ENCODE data around the gene MXD4. TPM values are rescaled to one million over a fixed set of nuclear protein-coding genes. Genes with fewer than 3 reads are reported as not detected.

Gene MXD4
- polyA plus RNA-seq, 1 of the 3 experiments (the other 2 are of a cell fraction): 38.6 TPM

- peaks cover 0 to 37% of the 10 kb centered on the region in 2 experiments; a peak in 1 of 4 replicates for H3K4me1 ChIP-seq (ENCODE audit: control insufficient read depth in 1 of 2, insufficient read depth in 2 of 2, low read depth in 1 of 2, low read length in 1 of 2)
- no peak for TF ChIP-seq IRF3 (IDR thresholded peaks at IDR 0.05; ENCODE audit: low read depth, low read length)
- no peak for TF ChIP-seq USF1 (IDR thresholded peaks at IDR 0.05; ENCODE audit: borderline replicate concordance, low read depth)
- TF ChIP-seq MEF2A (IDR thresholded peaks at IDR 0.05; ENCODE audit: borderline replicate concordance, low read depth): no peak
- TF ChIP-seq RAD21 (IDR thresholded peaks at IDR 0.05; ENCODE audit: low read length): no peak
- TF ChIP-seq USF2 (IDR thresholded peaks at IDR 0.05; ENCODE audit: borderline replicate concordance, low read depth, low read length): no peak
- TF ChIP-seq CHD2 (IDR thresholded peaks at IDR 0.05; ENCODE audit: low read length, partially characterized antibody): no peak
- TF ChIP-seq FOSL2 (IDR thresholded peaks at IDR 0.05; ENCODE audit: borderline replicate concordance, low read depth): no peak
- TF ChIP-seq EP300 (IDR thresholded peaks at IDR 0.05; ENCODE audit: borderline replicate concordance in 1 of 2, low read depth in 1 of 2, low read length in 1 of 2): no peak
- no peak for TF ChIP-seq NRF1 (IDR thresholded peaks at IDR 0.05; ENCODE audit: low read depth, low read length)
- TF ChIP-seq RFX5 (IDR thresholded peaks at IDR 0.05; ENCODE audit: low read length): no peak
- no peak for TF ChIP-seq RXRA (IDR thresholded peaks at IDR 0.05; ENCODE audit: borderline replicate concordance, low read depth)
- TF ChIP-seq ELF1 (IDR thresholded peaks at IDR 0.05): no peak
- TF ChIP-seq SMC3 (IDR thresholded peaks at IDR 0.05; ENCODE audit: low read depth, low read length): no peak
- CTCF ChIA-PET: interaction anchor here (0.7 to 1.4 kb wide), 4 partner anchors 30 to 264 kb away, joined by 3 to 5 read pairs (median 3); no protein-coding TSS in a partner anchor
- no peaks in the 10 kb centered on the region for H3K9me3 ChIP-seq
- H3K9me2 ChIP-seq: no peaks in the 10 kb centered on the region
- POLR2A ChIA-PET: no interaction called here
- H3K27me3 ChIP-seq (ENCODE audit: insufficient read depth): no peaks in the 10 kb centered on the region
- no peak overlapping the region for H2AFZ ChIP-seq (ENCODE audit: low read depth)
- 78% methylated on average over 18 of the region's 24 CpGs for WGBS (ENCODE audit: low lambda C conversion rate)
- DNase-seq: peak; percentile 51
- no peaks in the 10 kb centered on the region for H3F3A ChIP-seq (replicated peaks; ENCODE audit: insufficient read depth)
- H3K4me2 ChIP-seq: no peak overlapping the region
- no peaks in the 10 kb centered on the region for H4K20me1 ChIP-seq (ENCODE audit: insufficient read depth)
- H3K9ac ChIP-seq: no peak overlapping the region
- H3K4me3 ChIP-seq (ENCODE audit: low read depth in 2 of 2, low read length in 1 of 2): no peak overlapping the region
- H3K27ac ChIP-seq (ENCODE audit: low read depth in 2 of 2, low read length in 1 of 2): no peak overlapping the region; a peak in 1 of 4 replicates
- H3K36me3 ChIP-seq (replicated peaks in 1 of 2; ENCODE audit: control insufficient read depth in 1 of 2, insufficient read depth in 2 of 2, low read length in 1 of 2): no peaks in the 10 kb centered on the region
- no peaks in the 10 kb centered on the region for H3K79me2 ChIP-seq (ENCODE audit: insufficient read depth)
Measured at GRCh38 chr4:2273657-2274319, 11.9 kb upstream of the MXD4 start.

- H3K9ac ChIP-seq: no peak overlapping the region
- H3K79me2 ChIP-seq (ENCODE audit: insufficient read depth): no peaks in the 10 kb centered on the region
- DNase-seq: no peak
- no peaks in the 10 kb centered on the region for H3F3A ChIP-seq (replicated peaks; ENCODE audit: insufficient read depth)
- H3K4me3 ChIP-seq (ENCODE audit: low read depth in 2 of 2, low read length in 1 of 2): no peak overlapping the region
- no peak overlapping the region for H3K4me2 ChIP-seq
- H3K27ac ChIP-seq (ENCODE audit: low read depth in 2 of 2, low read length in 1 of 2): no peak overlapping the region
- H3K9me3 ChIP-seq: no peaks in the 10 kb centered on the region
- H3K4me1 ChIP-seq (ENCODE audit: control insufficient read depth in 1 of 2, insufficient read depth in 2 of 2, low read depth in 1 of 2, low read length in 1 of 2): peaks cover 0 to 40% of the 10 kb centered on the region in 2 experiments; a peak in 1 of 4 replicates
- POLR2A ChIA-PET: no interaction called here
- H4K20me1 ChIP-seq (ENCODE audit: insufficient read depth): no peaks in the 10 kb centered on the region
- H3K27me3 ChIP-seq (ENCODE audit: insufficient read depth): no peaks in the 10 kb centered on the region
- H2AFZ ChIP-seq (ENCODE audit: low read depth): no peak overlapping the region
- no peaks in the 10 kb centered on the region for H3K9me2 ChIP-seq
- 92% methylated on average over 15 of the region's 15 CpGs for WGBS (ENCODE audit: low lambda C conversion rate)
- H3K36me3 ChIP-seq (replicated peaks in 1 of 2; ENCODE audit: control insufficient read depth in 1 of 2, insufficient read depth in 2 of 2, low read length in 1 of 2): no peaks in the 10 kb centered on the region
- CTCF ChIA-PET: interaction anchor here (0.7 to 1.4 kb wide), 3 partner anchors 29 to 264 kb away, joined by 3 to 5 read pairs (median 3); no protein-coding TSS in a partner anchor
- TF ChIP-seq USF2 (IDR thresholded peaks at IDR 0.05; ENCODE audit: borderline replicate concordance, low read depth, low read length) (no peak), MEF2A (IDR thresholded peaks at IDR 0.05; ENCODE audit: borderline replicate concordance, low read depth) (no peak), FOXJ3 (CRISPR knock-in tag; IDR thresholded peaks at IDR 0.05) (no peak), REST (IDR thresholded peaks at IDR 0.05; ENCODE audit: low read depth, low read length) (no peak), NRF1 (IDR thresholded peaks at IDR 0.05; ENCODE audit: low read depth, low read length) (no peak), GATA2 (CRISPR knock-in tag; IDR thresholded peaks at IDR 0.05) (no peak), IRF3 (IDR thresholded peaks at IDR 0.05; ENCODE audit: low read depth, low read length) (no peak), GABPA (IDR thresholded peaks at IDR 0.05; ENCODE audit: low read depth) (no peak)
Measured at GRCh38 chr4:2273221-2273620, 11.3 kb upstream of the MXD4 start.

All from SK-N-SH (cell line).